ENCODE results near the gene CPNE4. TPM values are rescaled to one million over a fixed set of nuclear protein-coding genes. Genes with fewer than 3 reads are reported as not detected.

Gene CPNE4
- total RNA-seq, 1 experiment from 2014 or later, result not detected

DNA sequence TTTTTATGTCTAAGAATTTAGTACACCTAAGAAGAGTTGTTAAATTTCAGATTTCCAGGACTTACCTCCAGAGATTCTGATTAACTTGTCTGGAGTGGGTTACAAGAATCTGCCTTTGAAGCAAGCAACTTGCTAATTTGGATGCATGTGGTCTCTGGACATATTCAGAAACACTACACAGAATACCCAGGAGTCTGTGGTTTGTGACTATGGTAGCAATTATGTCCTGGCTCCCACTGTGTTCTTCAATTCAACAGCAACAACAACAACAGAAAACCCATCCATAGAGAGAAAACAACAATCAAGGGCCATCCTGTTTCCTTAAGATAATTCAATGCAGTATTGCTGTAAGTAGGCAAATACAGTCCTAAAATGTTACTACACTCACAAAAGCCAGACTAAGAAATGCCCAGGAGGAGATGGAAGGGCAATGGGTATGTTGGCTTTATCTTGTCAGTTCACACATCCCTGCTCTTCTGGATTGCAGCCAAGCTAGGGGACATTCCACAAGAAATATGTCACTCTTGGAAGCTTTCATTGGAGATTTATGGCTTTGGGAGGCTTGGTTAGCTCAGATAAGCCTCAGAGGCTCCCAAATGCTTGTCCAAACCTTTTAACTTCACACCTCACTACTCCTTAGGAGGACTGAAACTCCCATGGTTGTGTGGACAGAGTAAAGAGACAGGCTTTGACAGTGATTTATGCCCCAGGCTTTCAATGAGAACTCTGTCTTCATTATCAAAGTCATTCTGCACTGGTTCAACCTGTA is 432.6 kb downstream of the CPNE4 start:
- no peak for DNase-seq
- no peak overlapping the region for H3K4me2 ChIP-seq (ENCODE audit: low read depth, low read length, poor library complexity, severe bottlenecking)
- H2AFZ ChIP-seq (ENCODE audit: low read length), result no peak overlapping the region
- H3K4me3 ChIP-seq (ENCODE audit: low read length), result no peak overlapping the region
- no peak overlapping the region for H3K9ac ChIP-seq (ENCODE audit: low read length)
- H3K27me3 ChIP-seq (ENCODE audit: low read length), result no peaks in the 10 kb centered on the region
- H3K9me3 ChIP-seq (ENCODE audit: low read length), result no peaks in the 10 kb centered on the region
- H3K4me1 ChIP-seq (ENCODE audit: low read length), result no peaks in the 10 kb centered on the region
- no peaks in the 10 kb centered on the region for H3K9me2 ChIP-seq (replicated peaks; ENCODE audit: insufficient read depth, low read length)
- H4K20me1 ChIP-seq (ENCODE audit: insufficient read depth, low read depth, low read length), result no peaks in the 10 kb centered on the region
- H3K27ac ChIP-seq (ENCODE audit: low read length), result no peak overlapping the region
- no peaks in the 10 kb centered on the region for H3K79me2 ChIP-seq (ENCODE audit: low read length)
- no peaks in the 10 kb centered on the region for H3K36me3 ChIP-seq (ENCODE audit: insufficient read depth, low read length)

DNA sequence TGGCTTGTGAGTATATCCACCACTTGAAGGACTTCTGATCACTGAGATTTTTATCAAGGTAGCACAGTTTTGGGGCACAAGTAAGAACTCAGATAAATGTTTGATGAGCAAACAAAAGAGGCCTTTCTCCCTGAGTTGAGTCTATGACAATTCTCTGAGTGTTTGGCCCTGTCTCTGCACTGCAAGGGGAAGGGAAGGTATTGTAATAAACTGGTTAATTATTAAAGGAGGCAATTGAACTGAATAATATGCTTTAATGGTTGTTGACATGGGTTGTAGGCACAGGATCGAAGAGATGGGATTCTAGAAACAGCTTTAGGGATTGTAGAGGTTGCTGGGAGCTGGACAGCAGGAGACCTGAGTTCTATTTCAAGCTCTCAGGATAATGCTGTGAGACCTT is 437.0 kb downstream of the CPNE4 start:
- Histone ChIP-seq H2AFZ (ENCODE audit: low read length) (no peak overlapping the region), H3K27ac (ENCODE audit: low read length) (no peak overlapping the region), H3K79me2 (ENCODE audit: low read length) (no peaks in the 10 kb centered on the region), H3K4me2 (ENCODE audit: low read depth, low read length, poor library complexity, severe bottlenecking) (no peak overlapping the region), H3K4me1 (ENCODE audit: low read length) (no peaks in the 10 kb centered on the region), H3K9me3 (ENCODE audit: low read length) (no peaks in the 10 kb centered on the region), H3K9ac (ENCODE audit: low read length) (no peak overlapping the region), H3K36me3 (ENCODE audit: insufficient read depth, low read length) (no peaks in the 10 kb centered on the region), H4K20me1 (ENCODE audit: insufficient read depth, low read depth, low read length) (no peaks in the 10 kb centered on the region), H3K27me3 (ENCODE audit: low read length) (no peaks in the 10 kb centered on the region), H3K4me3 (ENCODE audit: low read length) (no peak overlapping the region), H3K9me2 (replicated peaks; ENCODE audit: insufficient read depth, low read length) (no peaks in the 10 kb centered on the region)
- DNase-seq, result no peak

- Histone ChIP-seq H3K9me3 (ENCODE audit: low read length) (no peaks in the 10 kb centered on the region), H3K9me2 (replicated peaks; ENCODE audit: insufficient read depth, low read length) (no peaks in the 10 kb centered on the region), H3K79me2 (ENCODE audit: low read length) (no peaks in the 10 kb centered on the region), H3K9ac (ENCODE audit: low read length) (no peak overlapping the region), H4K20me1 (ENCODE audit: insufficient read depth, low read depth, low read length) (no peaks in the 10 kb centered on the region), H2AFZ (ENCODE audit: low read length) (no peak overlapping the region), H3K4me2 (ENCODE audit: low read depth, low read length, poor library complexity, severe bottlenecking) (no peak overlapping the region), H3K27me3 (ENCODE audit: low read length) (no peaks in the 10 kb centered on the region), H3K4me3 (ENCODE audit: low read length) (no peak overlapping the region), H3K4me1 (ENCODE audit: low read length) (no peaks in the 10 kb centered on the region), H3K36me3 (ENCODE audit: insufficient read depth, low read length) (no peaks in the 10 kb centered on the region), H3K27ac (ENCODE audit: low read length) (no peak overlapping the region)
- DNase-seq, result no peak
Measured at GRCh38 chr3:131596884-131597283, 437.9 kb downstream of the CPNE4 start.

- Histone ChIP-seq H3K4me1 (ENCODE audit: low read length) (no peaks in the 10 kb centered on the region), H3K4me2 (ENCODE audit: low read depth, low read length, poor library complexity, severe bottlenecking) (no peak overlapping the region), H3K9me2 (replicated peaks; ENCODE audit: insufficient read depth, low read length) (no peaks in the 10 kb centered on the region), H3K9me3 (ENCODE audit: low read length) (no peaks in the 10 kb centered on the region), H3K27ac (ENCODE audit: low read length) (no peak overlapping the region), H4K20me1 (ENCODE audit: insufficient read depth, low read depth, low read length) (no peaks in the 10 kb centered on the region), H3K4me3 (ENCODE audit: low read length) (no peak overlapping the region), H3K79me2 (ENCODE audit: low read length) (no peaks in the 10 kb centered on the region), H3K9ac (ENCODE audit: low read length) (no peak overlapping the region), H2AFZ (ENCODE audit: low read length) (no peak overlapping the region), H3K27me3 (ENCODE audit: low read length) (no peaks in the 10 kb centered on the region), H3K36me3 (ENCODE audit: insufficient read depth, low read length) (no peaks in the 10 kb centered on the region)
- DNase-seq, result no peak
Measured at GRCh38 chr3:131591394-131592014, 443.3 kb downstream of the CPNE4 start.

DNA sequence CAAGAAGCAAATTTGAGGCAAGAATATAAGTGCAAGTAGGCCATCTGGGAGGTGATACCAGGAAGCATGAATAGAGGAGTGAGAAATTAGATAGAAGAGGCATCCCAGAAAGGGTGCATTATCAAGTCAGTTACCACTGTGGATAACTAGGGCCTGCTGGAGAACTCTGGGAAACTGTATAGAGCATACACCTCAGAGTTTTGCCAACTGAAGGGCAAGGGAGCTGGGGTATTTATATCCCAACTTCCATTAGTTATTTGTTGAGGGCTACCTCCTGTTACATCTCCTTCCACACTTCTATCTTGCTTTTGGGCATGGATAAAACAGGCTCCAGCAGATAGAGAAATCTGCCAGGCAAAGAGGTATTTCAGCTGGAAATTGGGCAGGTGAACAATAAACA is 448.5 kb downstream of the CPNE4 start:
- H3K4me2 ChIP-seq (ENCODE audit: low read depth, low read length, poor library complexity, severe bottlenecking), result no peak overlapping the region

GRCh38 chr3:131582438-131582837 is 452.4 kb downstream of the CPNE4 start:
- Histone ChIP-seq H3K79me2 (ENCODE audit: low read length) (no peaks in the 10 kb centered on the region), H3K4me3 (ENCODE audit: low read length) (no peak overlapping the region), H3K9me2 (replicated peaks; ENCODE audit: insufficient read depth, low read length) (no peaks in the 10 kb centered on the region), H3K4me1 (ENCODE audit: low read length) (peaks cover 4% of the 10 kb centered on the region; the same call in 1 of the 2 replicates), H3K27me3 (ENCODE audit: low read length) (no peaks in the 10 kb centered on the region), H4K20me1 (ENCODE audit: insufficient read depth, low read depth, low read length) (no peaks in the 10 kb centered on the region), H3K36me3 (ENCODE audit: insufficient read depth, low read length) (no peaks in the 10 kb centered on the region), H3K9me3 (ENCODE audit: low read length) (no peaks in the 10 kb centered on the region), H3K9ac (ENCODE audit: low read length) (no peak overlapping the region), H3K4me2 (ENCODE audit: low read depth, low read length, poor library complexity, severe bottlenecking) (no peak overlapping the region), H3K27ac (ENCODE audit: low read length) (no peak overlapping the region), H2AFZ (ENCODE audit: low read length) (no peak overlapping the region)
- peak; percentile 58 for DNase-seq

More for the DNA sequence above, 448.5 kb downstream of the CPNE4 start:
- Histone ChIP-seq H3K79me2 (ENCODE audit: low read length) (no peaks in the 10 kb centered on the region), H3K4me3 (ENCODE audit: low read length) (no peak overlapping the region), H3K27ac (ENCODE audit: low read length) (no peak overlapping the region), H3K9ac (ENCODE audit: low read length) (no peak overlapping the region), H3K9me2 (replicated peaks; ENCODE audit: insufficient read depth, low read length) (no peaks in the 10 kb centered on the region), H2AFZ (ENCODE audit: low read length) (no peak overlapping the region), H3K27me3 (ENCODE audit: low read length) (no peaks in the 10 kb centered on the region), H3K36me3 (ENCODE audit: insufficient read depth, low read length) (no peaks in the 10 kb centered on the region), H3K4me1 (ENCODE audit: low read length) (no peaks in the 10 kb centered on the region), H3K9me3 (ENCODE audit: low read length) (no peaks in the 10 kb centered on the region), H4K20me1 (ENCODE audit: insufficient read depth, low read depth, low read length) (no peaks in the 10 kb centered on the region)
- no peak for DNase-seq

DNA sequence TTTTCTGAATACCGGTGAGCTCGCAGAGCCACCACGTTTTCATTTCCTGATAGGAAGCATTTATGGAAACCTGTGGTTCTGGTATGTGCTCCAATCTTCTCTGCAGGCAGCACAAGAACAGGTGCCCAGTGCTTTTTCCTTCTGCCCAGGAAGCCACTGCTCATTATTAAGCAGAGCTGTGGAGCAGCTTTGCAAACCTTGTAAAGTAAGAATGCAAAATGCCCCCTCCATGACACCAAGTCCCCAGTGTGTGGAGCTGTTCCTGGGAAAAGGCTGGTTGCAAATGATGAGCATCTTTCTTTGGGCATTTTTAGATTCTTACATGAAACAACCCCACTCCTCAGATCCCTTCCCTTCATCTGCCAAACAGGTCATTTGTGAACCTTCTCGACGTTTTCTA is 466.4 kb downstream of the CPNE4 start:
- no peak for DNase-seq
- no peaks in the 10 kb centered on the region for H3K27me3 ChIP-seq (ENCODE audit: low read length)
- H3K36me3 ChIP-seq (ENCODE audit: insufficient read depth, low read length), result no peaks in the 10 kb centered on the region
- H4K20me1 ChIP-seq (ENCODE audit: insufficient read depth, low read depth, low read length), result no peaks in the 10 kb centered on the region
- H3K9me2 ChIP-seq (replicated peaks; ENCODE audit: insufficient read depth, low read length), result no peaks in the 10 kb centered on the region
- H3K27ac ChIP-seq (ENCODE audit: low read length), result no peak overlapping the region
- H3K4me2 ChIP-seq (ENCODE audit: low read depth, low read length, poor library complexity, severe bottlenecking), result no peak overlapping the region
- no peak overlapping the region for H3K9ac ChIP-seq (ENCODE audit: low read length)
- H2AFZ ChIP-seq (ENCODE audit: low read length), result no peak overlapping the region
- H3K4me3 ChIP-seq (ENCODE audit: low read length), result no peak overlapping the region
- no peaks in the 10 kb centered on the region for H3K79me2 ChIP-seq (ENCODE audit: low read length)
- no peaks in the 10 kb centered on the region for H3K9me3 ChIP-seq (ENCODE audit: low read length)
- H3K4me1 ChIP-seq (ENCODE audit: low read length), result no peaks in the 10 kb centered on the region

DNA sequence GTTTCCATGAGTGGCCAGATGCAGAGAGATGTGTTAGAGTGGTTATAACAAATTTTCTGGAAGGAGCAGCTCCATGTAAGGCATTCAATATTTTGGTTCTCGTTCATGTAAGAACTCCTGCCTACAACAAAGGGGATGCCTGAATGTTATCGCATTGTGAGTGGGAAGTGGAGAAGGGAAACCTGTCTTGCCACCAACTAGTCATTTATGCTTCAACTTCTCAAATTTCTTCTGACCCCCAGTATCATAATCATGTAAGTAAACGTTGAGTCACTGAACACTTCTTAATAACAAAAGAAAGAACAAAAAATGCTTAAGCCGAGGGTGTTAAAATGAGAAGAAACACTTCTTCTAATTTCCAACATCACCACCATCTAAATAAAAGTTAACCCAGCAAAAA is 470.0 kb downstream of the CPNE4 start:
- H3K27me3 ChIP-seq (ENCODE audit: low read length), result no peaks in the 10 kb centered on the region
- no peaks in the 10 kb centered on the region for H3K9me2 ChIP-seq (replicated peaks; ENCODE audit: insufficient read depth, low read length)
- no peaks in the 10 kb centered on the region for H3K79me2 ChIP-seq (ENCODE audit: low read length)
- H3K27ac ChIP-seq (ENCODE audit: low read length), result no peak overlapping the region
- no peaks in the 10 kb centered on the region for H3K4me1 ChIP-seq (ENCODE audit: low read length)
- no peak overlapping the region for H3K9ac ChIP-seq (ENCODE audit: low read length)
- no peaks in the 10 kb centered on the region for H3K9me3 ChIP-seq (ENCODE audit: low read length)
- H3K4me2 ChIP-seq (ENCODE audit: low read depth, low read length, poor library complexity, severe bottlenecking), result no peak overlapping the region
- H2AFZ ChIP-seq (ENCODE audit: low read length), result no peak overlapping the region
- no peak for DNase-seq
- no peaks in the 10 kb centered on the region for H4K20me1 ChIP-seq (ENCODE audit: insufficient read depth, low read depth, low read length)
- no peaks in the 10 kb centered on the region for H3K36me3 ChIP-seq (ENCODE audit: insufficient read depth, low read length)
- no peak overlapping the region for H3K4me3 ChIP-seq (ENCODE audit: low read length)
